GM12878 (cell line): ENCODE results near the gene LRRC63. TPM values are rescaled to one million over a fixed set of nuclear protein-coding genes. Genes with fewer than 3 reads are reported as not detected.

ENCODE experiments used
- ASH2L ChIP-seq: fragments of 300-600, 200-600 bp; sonication (generic); IDR thresholded peaks from 2 replicates; pipeline ENCODE4 v1.6.1; 2017; ENCODE audit warnings: low read depth, mild to moderate bottlenecking, borderline replicate concordance
- CBX3 ChIP-seq: fragments of 200-600 bp; sonication (generic); IDR thresholded peaks from 2 replicates; pipeline ENCODE4 v1.6.1; 2016; ENCODE audit warnings: low read depth, borderline replicate concordance
- CBX5 ChIP-seq: sonication (generic); IDR thresholded peaks from 2 replicates; pipeline ENCODE4 v1.6.1; 2016; ENCODE audit warnings: low read depth, moderate library complexity, mild to moderate bottlenecking, inconsistent platforms
- DPF2 ChIP-seq: fragments of 450-650 bp; IDR thresholded peaks from 2 replicates; pipeline ENCODE4 v1.6.1; 2017; ENCODE audit warnings: mild to moderate bottlenecking
- HDAC2 ChIP-seq: fragments of 200-600 bp; sonication (generic); IDR thresholded peaks from 2 replicates; pipeline ENCODE4 v1.6.1; 2017
- HDGF ChIP-seq: fragments of 450-650 bp; IDR thresholded peaks from 2 replicates; pipeline ENCODE4 v1.6.1; 2016; ENCODE audit warnings: antibody characterized with exemption
- HSF1 ChIP-seq: fragments of 150-350 bp; IDR thresholded peaks from 2 replicates; pipeline ENCODE4 v1.6.1; 2014; ENCODE audit warnings: mild to moderate bottlenecking, low read depth, low read length
- IKZF2 ChIP-seq, 2 experiments: fragments of 450-650 bp; IDR thresholded peaks; 2 replicates each; pipeline ENCODE4 v1.6.1; 2017; ENCODE audit warnings: mild to moderate bottlenecking in 2 of 2, moderate library complexity in 2 of 2
- JUND ChIP-seq: IDR thresholded peaks from 2 replicates; pipeline ENCODE4 v1.6.1; 2012; ENCODE audit warnings: low read depth, mild to moderate bottlenecking, low read length, improper control_type of control experiment, moderate library complexity
- NR2C1 ChIP-seq: fragments of 450-650 bp; IDR thresholded peaks from 2 replicates; pipeline ENCODE4 v1.6.1; 2017; ENCODE audit warnings: antibody characterized with exemption, mild to moderate bottlenecking, moderate library complexity
- RB1 ChIP-seq: fragments of 450-650 bp; formaldehyde crosslinking; IDR thresholded peaks from 2 replicates; pipeline ENCODE4 v1.6.1; 2017; ENCODE audit warnings: mild to moderate bottlenecking, borderline replicate concordance
- RBBP5 ChIP-seq: fragments of 200-600 bp; sonication (generic); conservative IDR thresholded peaks from 2 replicates; pipeline ENCODE4 v1.6.1; 2016
- USF1 ChIP-seq: IDR thresholded peaks from 2 replicates; pipeline ENCODE4 v1.6.1; 2011; ENCODE audit warnings: borderline replicate concordance, low read depth, mild to moderate bottlenecking, moderate library complexity, mixed read lengths, low read length; ENCODE audit not compliant: insufficient read depth; ENCODE audit errors: extremely low read length
- ZNF622 ChIP-seq: fragments of 450-650 bp; IDR thresholded peaks from 2 replicates; pipeline ENCODE4 v1.6.1; 2017; ENCODE audit warnings: mild to moderate bottlenecking, inconsistent platforms
- polyA plus RNA-seq, 11 experiments: library from polyadenylated mRNA; depleted of rRNA in 4 of 11; unstranded in 6 of 11; stranded (reverse) in 5 of 11; fragments of >200 nt; fragmentation: Nextera tagmentation in 4 of 11; fragmentation: Illumina TruSeq in 1 of 11; extraction: Ambion mirVana in 4 of 11; extraction: Trizol in 1 of 11; gene quantifications; 1 replicate in 1 of 11; 2 replicates in 10 of 11; pipeline versions ENCODE4 v1.2.1 to v1.2.3, GENCODE V29; 2011 to 2016; ENCODE audit warnings: inconsistent platforms in 2 of 11, missing spikeins in 2 of 11, low read depth in 1 of 11
- total RNA-seq, 4 experiments: library from RNA; depleted of rRNA in 3 of 4; stranded (reverse); fragments of >200 nt in 3 of 4; fragmentation: Illumina TruSeq in 1 of 4; extraction: Trizol in 1 of 4; gene quantifications; 2 replicates each; pipeline versions ENCODE4 v1.2.1 to v1.2.3, GENCODE V29; 2013 to 2021
- TF ChIP-seq, protein P1 (sequence below): fragments of 450-650 bp; IDR thresholded peaks from 2 replicates; pipeline ENCODE4 v1.6.1; 2017; ENCODE audit warnings: mild to moderate bottlenecking, moderate library complexity
- TF ChIP-seq, protein P2 (sequence below): fragments of 450-650 bp; IDR thresholded peaks from 2 replicates; pipeline ENCODE4 v1.6.1; 2017; ENCODE audit warnings: antibody characterized with exemption, mild to moderate bottlenecking, moderate library complexity

The LRRC63 gene
- total and polyA plus RNA-seq, 10 of the 15 experiments (the other 5 are each of a cell fraction or from before 2014, with no cell fraction given) = 0.34 to 0.98 (median 0.76) TPM; not detected in 1

- TF ChIP-seq NR2C1 = no peak
- no peak for TF ChIP-seq JUND
- peak; percentile 35 for TF ChIP-seq USF1
- TF ChIP-seq DPF2 = no peak
- TF ChIP-seq HDAC2 = no peak
- TF ChIP-seq ASH2L = no peak
- TF ChIP-seq HDGF = no peak
- no peak for TF ChIP-seq CBX5
- TF ChIP-seq CBX3 = no peak
- TF ChIP-seq RB1 = no peak
- TF ChIP-seq ZNF622 = no peak
- TF ChIP-seq, protein P1, sequence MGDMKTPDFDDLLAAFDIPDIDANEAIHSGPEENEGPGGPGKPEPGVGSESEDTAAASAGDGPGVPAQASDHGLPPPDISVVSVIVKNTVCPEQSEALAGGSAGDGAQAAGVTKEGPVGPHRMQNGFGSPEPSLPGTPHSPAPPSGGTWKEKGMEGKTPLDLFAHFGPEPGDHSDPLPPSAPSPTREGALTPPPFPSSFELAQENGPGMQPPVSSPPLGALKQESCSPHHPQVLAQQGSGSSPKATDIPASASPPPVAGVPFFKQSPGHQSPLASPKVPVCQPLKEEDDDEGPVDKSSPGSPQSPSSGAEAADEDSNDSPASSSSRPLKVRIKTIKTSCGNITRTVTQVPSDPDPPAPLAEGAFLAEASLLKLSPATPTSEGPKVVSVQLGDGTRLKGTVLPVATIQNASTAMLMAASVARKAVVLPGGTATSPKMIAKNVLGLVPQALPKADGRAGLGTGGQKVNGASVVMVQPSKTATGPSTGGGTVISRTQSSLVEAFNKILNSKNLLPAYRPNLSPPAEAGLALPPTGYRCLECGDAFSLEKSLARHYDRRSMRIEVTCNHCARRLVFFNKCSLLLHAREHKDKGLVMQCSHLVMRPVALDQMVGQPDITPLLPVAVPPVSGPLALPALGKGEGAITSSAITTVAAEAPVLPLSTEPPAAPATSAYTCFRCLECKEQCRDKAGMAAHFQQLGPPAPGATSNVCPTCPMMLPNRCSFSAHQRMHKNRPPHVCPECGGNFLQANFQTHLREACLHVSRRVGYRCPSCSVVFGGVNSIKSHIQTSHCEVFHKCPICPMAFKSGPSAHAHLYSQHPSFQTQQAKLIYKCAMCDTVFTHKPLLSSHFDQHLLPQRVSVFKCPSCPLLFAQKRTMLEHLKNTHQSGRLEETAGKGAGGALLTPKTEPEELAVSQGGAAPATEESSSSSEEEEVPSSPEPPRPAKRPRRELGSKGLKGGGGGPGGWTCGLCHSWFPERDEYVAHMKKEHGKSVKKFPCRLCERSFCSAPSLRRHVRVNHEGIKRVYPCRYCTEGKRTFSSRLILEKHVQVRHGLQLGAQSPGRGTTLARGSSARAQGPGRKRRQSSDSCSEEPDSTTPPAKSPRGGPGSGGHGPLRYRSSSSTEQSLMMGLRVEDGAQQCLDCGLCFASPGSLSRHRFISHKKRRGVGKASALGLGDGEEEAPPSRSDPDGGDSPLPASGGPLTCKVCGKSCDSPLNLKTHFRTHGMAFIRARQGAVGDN = no peak
- peak; percentile 55 to 63; a peak in 3 of 4 replicates for TF ChIP-seq IKZF2 (IDR thresholded peaks at IDR 0.05)
- no peak for TF ChIP-seq HSF1
- TF ChIP-seq RBBP5 = no peak
- TF ChIP-seq, protein P2, sequence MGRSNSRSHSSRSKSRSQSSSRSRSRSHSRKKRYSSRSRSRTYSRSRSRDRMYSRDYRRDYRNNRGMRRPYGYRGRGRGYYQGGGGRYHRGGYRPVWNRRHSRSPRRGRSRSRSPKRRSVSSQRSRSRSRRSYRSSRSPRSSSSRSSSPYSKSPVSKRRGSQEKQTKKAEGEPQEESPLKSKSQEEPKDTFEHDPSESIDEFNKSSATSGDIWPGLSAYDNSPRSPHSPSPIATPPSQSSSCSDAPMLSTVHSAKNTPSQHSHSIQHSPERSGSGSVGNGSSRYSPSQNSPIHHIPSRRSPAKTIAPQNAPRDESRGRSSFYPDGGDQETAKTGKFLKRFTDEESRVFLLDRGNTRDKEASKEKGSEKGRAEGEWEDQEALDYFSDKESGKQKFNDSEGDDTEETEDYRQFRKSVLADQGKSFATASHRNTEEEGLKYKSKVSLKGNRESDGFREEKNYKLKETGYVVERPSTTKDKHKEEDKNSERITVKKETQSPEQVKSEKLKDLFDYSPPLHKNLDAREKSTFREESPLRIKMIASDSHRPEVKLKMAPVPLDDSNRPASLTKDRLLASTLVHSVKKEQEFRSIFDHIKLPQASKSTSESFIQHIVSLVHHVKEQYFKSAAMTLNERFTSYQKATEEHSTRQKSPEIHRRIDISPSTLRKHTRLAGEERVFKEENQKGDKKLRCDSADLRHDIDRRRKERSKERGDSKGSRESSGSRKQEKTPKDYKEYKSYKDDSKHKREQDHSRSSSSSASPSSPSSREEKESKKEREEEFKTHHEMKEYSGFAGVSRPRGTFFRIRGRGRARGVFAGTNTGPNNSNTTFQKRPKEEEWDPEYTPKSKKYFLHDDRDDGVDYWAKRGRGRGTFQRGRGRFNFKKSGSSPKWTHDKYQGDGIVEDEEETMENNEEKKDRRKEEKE = no peak
These were observed 43.4 kb upstream of the LRRC63 start (continued) for GRCh38 chr13:46168341-46168740.
